ENCODE results near the gene KRT81. TPM values are rescaled to one million over a fixed set of nuclear protein-coding genes. Genes with fewer than 3 reads are reported as not detected.
A peak's percentile ranks its signal among the peaks of the same experiment; 100 is the strongest.
"Not testable (repeated sequence)": the region's sequence is repeated elsewhere in the genome, so short reads cannot be mapped to it uniquely, and the experiment has no call there.

Gene KRT81
- total RNA-seq, 1 experiment from 2014 or later: 0.90 TPM

DNA sequence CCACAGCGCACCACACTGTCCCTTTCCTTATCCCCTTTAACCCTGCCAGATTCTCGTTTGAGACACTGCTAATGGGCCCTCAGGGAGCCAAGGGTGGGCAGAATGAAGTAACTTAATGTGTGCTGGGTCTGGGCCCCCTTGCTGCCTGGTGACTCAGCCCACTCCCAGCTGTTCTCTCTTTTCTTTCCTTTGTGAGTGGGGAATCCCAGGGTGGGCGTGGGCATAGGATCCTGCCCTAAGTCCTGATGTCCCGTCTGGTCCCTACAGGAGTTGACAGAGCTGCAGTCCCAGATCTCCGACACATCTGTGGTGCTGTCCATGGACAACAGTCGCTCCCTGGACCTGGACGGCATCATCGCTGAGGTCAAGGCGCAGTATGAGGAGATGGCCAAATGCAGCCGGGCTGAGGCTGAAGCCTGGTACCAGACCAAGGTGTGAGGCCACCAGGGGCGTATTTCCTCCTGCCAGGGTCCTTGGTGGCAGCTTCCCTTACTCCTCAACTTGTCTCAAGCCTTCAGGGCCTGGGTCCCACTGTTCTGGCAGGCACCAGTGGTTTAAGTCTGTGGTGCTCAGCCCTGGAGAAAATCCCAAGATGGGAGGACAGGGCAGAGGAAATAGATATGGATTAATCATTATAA is 50.0 kb downstream of the KRT81 start:
- ChIA-PET POLR2A (interaction anchor here (0.9 kb wide), 1 partner anchor 70 kb away, joined by 3 read pairs; no protein-coding TSS in a partner anchor), CTCF (no interaction called here)
- intact Hi-C loops (cut with micrococcal nuclease; ENCODE audit: unreplicated experiment): no loop called here
- BruUV-seq (replicated peaks): no TSS peak
- no peak overlapping the region for H3K4me3 ChIP-seq (ENCODE audit: low read depth in 2 of 2, low read length in 2 of 2)
- ATAC-seq (no peak), DNase-seq (ENCODE audit: low read depth, low spot score) (no peak)
- no peaks in the 10 kb centered on the region for H3K36me3 ChIP-seq (ENCODE audit: control insufficient read depth, insufficient read depth, low read length)
- TF ChIP-seq POLR2AphosphoS5 (IDR thresholded peaks at IDR 0.05; ENCODE audit: low read depth, low read length) (no peak), SIN3A (IDR thresholded peaks at IDR 0.05; ENCODE audit: borderline replicate concordance, insufficient read depth, low read depth, low read length) (no peak), TCF7L2 (IDR thresholded peaks at IDR 0.05; ENCODE audit: low read depth, low read length) (no peak)
- TF ChIP-seq, protein P1, sequence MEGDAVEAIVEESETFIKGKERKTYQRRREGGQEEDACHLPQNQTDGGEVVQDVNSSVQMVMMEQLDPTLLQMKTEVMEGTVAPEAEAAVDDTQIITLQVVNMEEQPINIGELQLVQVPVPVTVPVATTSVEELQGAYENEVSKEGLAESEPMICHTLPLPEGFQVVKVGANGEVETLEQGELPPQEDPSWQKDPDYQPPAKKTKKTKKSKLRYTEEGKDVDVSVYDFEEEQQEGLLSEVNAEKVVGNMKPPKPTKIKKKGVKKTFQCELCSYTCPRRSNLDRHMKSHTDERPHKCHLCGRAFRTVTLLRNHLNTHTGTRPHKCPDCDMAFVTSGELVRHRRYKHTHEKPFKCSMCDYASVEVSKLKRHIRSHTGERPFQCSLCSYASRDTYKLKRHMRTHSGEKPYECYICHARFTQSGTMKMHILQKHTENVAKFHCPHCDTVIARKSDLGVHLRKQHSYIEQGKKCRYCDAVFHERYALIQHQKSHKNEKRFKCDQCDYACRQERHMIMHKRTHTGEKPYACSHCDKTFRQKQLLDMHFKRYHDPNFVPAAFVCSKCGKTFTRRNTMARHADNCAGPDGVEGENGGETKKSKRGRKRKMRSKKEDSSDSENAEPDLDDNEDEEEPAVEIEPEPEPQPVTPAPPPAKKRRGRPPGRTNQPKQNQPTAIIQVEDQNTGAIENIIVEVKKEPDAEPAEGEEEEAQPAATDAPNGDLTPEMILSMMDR (IDR thresholded peaks at IDR 0.05): no peak
- TF ChIP-seq, protein P2, sequence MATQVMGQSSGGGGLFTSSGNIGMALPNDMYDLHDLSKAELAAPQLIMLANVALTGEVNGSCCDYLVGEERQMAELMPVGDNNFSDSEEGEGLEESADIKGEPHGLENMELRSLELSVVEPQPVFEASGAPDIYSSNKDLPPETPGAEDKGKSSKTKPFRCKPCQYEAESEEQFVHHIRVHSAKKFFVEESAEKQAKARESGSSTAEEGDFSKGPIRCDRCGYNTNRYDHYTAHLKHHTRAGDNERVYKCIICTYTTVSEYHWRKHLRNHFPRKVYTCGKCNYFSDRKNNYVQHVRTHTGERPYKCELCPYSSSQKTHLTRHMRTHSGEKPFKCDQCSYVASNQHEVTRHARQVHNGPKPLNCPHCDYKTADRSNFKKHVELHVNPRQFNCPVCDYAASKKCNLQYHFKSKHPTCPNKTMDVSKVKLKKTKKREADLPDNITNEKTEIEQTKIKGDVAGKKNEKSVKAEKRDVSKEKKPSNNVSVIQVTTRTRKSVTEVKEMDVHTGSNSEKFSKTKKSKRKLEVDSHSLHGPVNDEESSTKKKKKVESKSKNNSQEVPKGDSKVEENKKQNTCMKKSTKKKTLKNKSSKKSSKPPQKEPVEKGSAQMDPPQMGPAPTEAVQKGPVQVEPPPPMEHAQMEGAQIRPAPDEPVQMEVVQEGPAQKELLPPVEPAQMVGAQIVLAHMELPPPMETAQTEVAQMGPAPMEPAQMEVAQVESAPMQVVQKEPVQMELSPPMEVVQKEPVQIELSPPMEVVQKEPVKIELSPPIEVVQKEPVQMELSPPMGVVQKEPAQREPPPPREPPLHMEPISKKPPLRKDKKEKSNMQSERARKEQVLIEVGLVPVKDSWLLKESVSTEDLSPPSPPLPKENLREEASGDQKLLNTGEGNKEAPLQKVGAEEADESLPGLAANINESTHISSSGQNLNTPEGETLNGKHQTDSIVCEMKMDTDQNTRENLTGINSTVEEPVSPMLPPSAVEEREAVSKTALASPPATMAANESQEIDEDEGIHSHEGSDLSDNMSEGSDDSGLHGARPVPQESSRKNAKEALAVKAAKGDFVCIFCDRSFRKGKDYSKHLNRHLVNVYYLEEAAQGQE (IDR thresholded peaks at IDR 0.05; ENCODE audit: insufficient read depth in 1 of 2, low read depth in 2 of 2, low read length in 1 of 2): no peak
- H3K4me1 ChIP-seq (ENCODE audit: control insufficient read depth, insufficient read depth, low read length): peaks cover 57% of the 10 kb centered on the region
- in situ Hi-C loops (cut with HindIII; ENCODE audit: low pct_unique_long_range_greater_than_20kb, low sequenced_read_pairs): no loop called here
- peak overlapping the region; percentile 97 for H3K27ac ChIP-seq (ENCODE audit: low read length)
- H3K27me3 ChIP-seq (ENCODE audit: control insufficient read depth, insufficient read depth, low read length): no peaks in the 10 kb centered on the region
- no peaks in the 10 kb centered on the region for H3K9me3 ChIP-seq (ENCODE audit: control insufficient read depth, insufficient read depth, low read depth, low read length)

DNA sequence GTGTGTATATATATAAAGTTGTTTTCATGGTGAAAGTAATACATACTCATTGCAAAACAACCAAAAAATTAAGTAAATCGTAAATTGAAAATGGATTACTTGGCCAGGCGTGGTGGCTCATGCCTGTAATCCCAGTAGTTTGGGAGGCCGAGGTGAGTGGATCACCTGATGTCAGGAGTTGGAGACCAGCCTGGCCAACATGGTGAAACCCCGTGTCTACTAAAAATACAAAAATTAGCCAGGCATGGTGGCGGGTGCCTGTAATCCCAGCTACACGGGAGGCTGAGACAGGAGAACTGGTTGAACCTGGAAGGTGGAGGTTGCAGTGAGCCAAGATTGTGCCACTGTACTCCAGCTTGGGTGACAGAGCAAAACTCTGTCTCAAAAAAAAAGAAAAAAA is 51.1 kb downstream of the KRT81 start:
- CTCF ChIA-PET; POLR2A ChIA-PET; H3K9me3 ChIP-seq (ENCODE audit: control insufficient read depth, insufficient read depth, low read depth, low read length); H3K27me3 ChIP-seq (ENCODE audit: control insufficient read depth, insufficient read depth, low read length); intact Hi-C loops (cut with micrococcal nuclease; ENCODE audit: unreplicated experiment); in situ Hi-C loops (cut with HindIII; ENCODE audit: low pct_unique_long_range_greater_than_20kb, low sequenced_read_pairs); H3K36me3 ChIP-seq (ENCODE audit: control insufficient read depth, insufficient read depth, low read length); H3K4me3 ChIP-seq (ENCODE audit: low read depth in 2 of 2, low read length in 2 of 2); BruUV-seq (replicated peaks); ATAC-seq; DNase-seq (ENCODE audit: low read depth, low spot score): not testable (repeated sequence)
- Histone ChIP-seq H3K27ac (ENCODE audit: low read length) (peak overlapping the region; percentile 74), H3K4me1 (ENCODE audit: control insufficient read depth, insufficient read depth, low read length) (peaks cover 54% of the 10 kb centered on the region)

DNA sequence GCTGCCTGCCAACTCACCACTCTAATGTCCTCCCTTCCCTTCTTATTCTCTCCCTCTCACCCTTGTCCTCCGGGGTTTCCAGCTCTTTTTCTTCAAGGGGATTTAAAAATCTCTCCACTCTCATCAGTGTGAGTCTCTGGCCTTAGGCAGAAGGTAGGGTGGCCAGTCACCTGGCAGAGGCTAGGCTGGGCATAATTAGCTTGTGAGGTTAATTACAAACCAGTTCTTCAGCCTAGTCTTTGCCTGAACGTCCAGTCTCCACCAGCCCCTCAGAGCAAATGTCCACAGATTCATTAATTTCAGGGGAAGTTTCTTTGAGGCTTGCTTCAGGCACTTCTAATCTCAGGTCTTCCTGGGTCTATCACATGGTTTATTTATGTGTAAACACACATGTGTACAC is 51.6 kb downstream of the KRT81 start:
- BruUV-seq (replicated peaks): no TSS peak
- H3K36me3 ChIP-seq (ENCODE audit: control insufficient read depth, insufficient read depth, low read length): no peaks in the 10 kb centered on the region
- CTCF ChIA-PET: no interaction called here
- H3K27me3 ChIP-seq (ENCODE audit: control insufficient read depth, insufficient read depth, low read length): no peaks in the 10 kb centered on the region
- TF ChIP-seq POLR2AphosphoS5 (IDR thresholded peaks at IDR 0.05; ENCODE audit: low read depth, low read length) (no peak), TCF7L2 (IDR thresholded peaks at IDR 0.05; ENCODE audit: low read depth, low read length) (no peak), SIN3A (IDR thresholded peaks at IDR 0.05; ENCODE audit: borderline replicate concordance, insufficient read depth, low read depth, low read length) (no peak)
- TF ChIP-seq, protein P2 (IDR thresholded peaks at IDR 0.05; ENCODE audit: insufficient read depth in 1 of 2, low read depth in 2 of 2, low read length in 1 of 2): no peak
- TF ChIP-seq, protein P1 (IDR thresholded peaks at IDR 0.05): no peak
- peak overlapping the region; percentile 74 for H3K27ac ChIP-seq (ENCODE audit: low read length)
- intact Hi-C loops (cut with micrococcal nuclease; ENCODE audit: unreplicated experiment): no loop called here
- ATAC-seq (no peak), DNase-seq (ENCODE audit: low read depth, low spot score) (no peak)
- in situ Hi-C loops (cut with HindIII; ENCODE audit: low pct_unique_long_range_greater_than_20kb, low sequenced_read_pairs): no loop called here
- peaks cover 50% of the 10 kb centered on the region for H3K4me1 ChIP-seq (ENCODE audit: control insufficient read depth, insufficient read depth, low read length)
- no peak overlapping the region for H3K4me3 ChIP-seq (ENCODE audit: low read depth in 2 of 2, low read length in 2 of 2)
- no peaks in the 10 kb centered on the region for H3K9me3 ChIP-seq (ENCODE audit: control insufficient read depth, insufficient read depth, low read depth, low read length)
- POLR2A ChIA-PET: interaction anchor here (0.6 kb wide), 1 partner anchor 245 kb away, joined by 3 read pairs; no protein-coding TSS in a partner anchor

Measured in Panc1 (cell line).